Effector memory CD8-positive, alpha-beta T cell (primary cell): Measurements from ENCODE around the gene TNFRSF6B.

Experiments
- ATAC-seq: fragments of 150-1000 bp; cut with Tn5 transposase; replicated peaks from 2 replicates; pipeline ENCODE4 v1.10.0; 2021; ENCODE audit warnings: mild to moderate bottlenecking, moderate library complexity
- DNase-seq, 3 experiments: peaks; one replicate each; pipeline ENCODE4 v3.0.0; 2021
- H3K27ac Mint-ChIP-seq, 2 donors: one replicate each; pipeline ENCODE4 v1.8.0; 2022; ENCODE audit warnings: mild to moderate bottlenecking in 2 of 2, mixed read lengths in 2 of 2, moderate library complexity in 2 of 2
- H3K27me3 Mint-ChIP-seq, 2 donors: one replicate each; pipeline ENCODE4 v1.8.0; 2022; ENCODE audit warnings: mixed read lengths in 2 of 2
- H3K36me3 Mint-ChIP-seq: one replicate; pipeline ENCODE4 v1.8.0; 2022; ENCODE audit warnings: mild to moderate bottlenecking, moderate library complexity, mixed read lengths; ENCODE audit not compliant: insufficient read depth
- H3K4me1 Mint-ChIP-seq, 2 donors: one replicate each; pipeline ENCODE4 v1.8.0; 2022; ENCODE audit warnings: low read depth in 2 of 2, mixed read lengths in 2 of 2
- H3K4me3 Mint-ChIP-seq, 2 donors: one replicate each; pipeline ENCODE4 v1.8.0; 2022; ENCODE audit warnings: mild to moderate bottlenecking in 2 of 2, mixed read lengths in 2 of 2, moderate library complexity in 2 of 2
- H3K9me3 Mint-ChIP-seq, 2 donors: one replicate each; pipeline ENCODE4 v1.8.0; 2022; ENCODE audit warnings: mixed read lengths in 2 of 2

TNFRSF6B gene

DNA sequence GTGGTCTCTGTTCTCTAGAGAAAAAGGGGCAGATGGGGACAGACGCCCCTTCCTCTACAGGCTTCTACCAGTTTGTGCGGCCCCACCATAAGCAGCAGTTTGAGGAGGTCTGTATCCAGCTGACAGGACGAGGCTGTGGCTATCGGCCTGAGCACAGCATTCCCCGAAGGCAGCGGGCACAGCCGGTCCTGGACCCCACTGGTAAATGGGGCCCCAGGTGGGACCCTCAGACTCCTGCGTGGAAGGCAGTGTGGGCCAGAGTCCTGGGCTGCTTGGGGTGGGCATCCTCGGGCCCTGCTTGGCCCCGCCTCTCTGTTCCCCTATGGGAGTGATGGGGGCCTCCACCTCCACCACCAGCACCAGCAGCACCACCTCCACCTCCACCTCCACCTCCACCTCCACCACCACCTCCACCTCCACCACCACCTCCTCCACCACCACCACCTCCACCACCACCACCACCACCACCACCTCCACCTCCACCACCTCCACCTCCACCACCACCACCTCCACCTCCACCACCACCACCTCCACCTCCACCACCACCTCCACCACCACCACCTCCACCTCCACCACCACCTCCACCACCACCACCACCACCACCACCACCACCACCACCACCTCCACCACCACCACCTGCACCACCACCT lies 3.2 kb upstream of the TNFRSF6B start:
- Mint-ChIP-seq H3K36me3 (peaks cover 36% of the 10 kb centered on the region), H3K4me3 (peak overlapping the region; percentile 64 to 73), H3K27ac (peak overlapping the region; percentile 82 to 97), H3K27me3 (no peaks in the 10 kb centered on the region), H3K4me1 (peaks cover 3 to 14% of the 10 kb centered on the region in 2 donors), H3K9me3 (no peaks in the 10 kb centered on the region)
- no peak for ATAC-seq
- no peak for DNase-seq

GRCh38 chr20:63693733-63694583 lies 2.5 kb upstream of the TNFRSF6B start:
- Mint-ChIP-seq H3K9me3 (no peaks in the 10 kb centered on the region), H3K4me3 (peak overlapping the region; percentile 64 to 73), H3K27ac (peak overlapping the region; percentile 82 to 97), H3K27me3 (no peaks in the 10 kb centered on the region), H3K4me1 (peaks cover 3 to 14% of the 10 kb centered on the region in 2 donors), H3K36me3 (peaks cover 34% of the 10 kb centered on the region)
- no peak for DNase-seq
- ATAC-seq: no peak

DNA sequence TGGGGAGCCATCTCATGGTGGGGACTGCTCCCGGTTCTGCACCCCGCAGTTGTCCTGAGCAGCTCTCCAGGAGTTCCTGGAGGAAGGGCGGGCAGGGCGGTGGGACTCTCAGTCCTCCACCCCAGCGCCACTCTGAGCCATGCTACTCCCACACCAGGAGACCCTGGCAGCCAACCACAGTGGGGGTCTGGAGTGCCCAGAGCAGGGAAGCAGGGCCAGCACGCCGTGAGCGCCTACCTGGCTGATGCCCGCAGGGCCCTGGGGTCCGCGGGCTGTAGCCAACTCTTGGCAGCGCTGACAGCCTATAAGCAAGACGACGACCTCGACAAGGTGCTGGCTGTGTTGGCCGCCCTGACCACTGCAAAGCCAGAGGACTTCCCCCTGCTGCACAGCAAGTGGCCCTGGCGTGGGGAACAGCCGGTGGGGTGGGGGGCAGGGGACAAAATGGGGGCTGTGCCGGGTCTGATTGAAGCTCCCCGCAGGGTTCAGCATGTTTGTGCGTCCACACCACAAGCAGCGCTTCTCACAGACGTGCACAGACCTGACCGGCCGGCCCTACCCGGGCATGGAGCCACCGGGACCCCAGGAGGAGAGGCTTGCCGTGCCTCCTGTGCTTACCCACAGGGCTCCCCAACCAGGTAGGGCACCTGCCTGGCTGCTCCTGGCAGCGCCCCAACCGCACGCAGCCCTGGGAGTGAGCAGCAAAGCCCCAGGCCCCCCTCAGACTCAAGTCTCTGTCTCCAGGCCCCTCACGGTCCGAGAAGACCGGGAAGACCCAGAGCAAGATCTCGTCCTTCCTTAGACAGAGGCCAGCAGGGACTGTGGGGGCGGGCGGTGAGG lies 1.6 kb upstream of the TNFRSF6B start:
- ATAC-seq (no peak), DNase-seq (no peak)
- Mint-ChIP-seq H3K36me3 (peaks cover 34% of the 10 kb centered on the region), H3K9me3 (no peaks in the 10 kb centered on the region), H3K4me3 (no peak overlapping the region), H3K27ac (peak overlapping the region; percentile 82 to 97), H3K4me1 (peaks cover 8 to 16% of the 10 kb centered on the region in 2 donors), H3K27me3 (no peaks in the 10 kb centered on the region)

GRCh38 chr20:63695424-63696305 lies 787 bp upstream of the TNFRSF6B start:
- no peaks in the 10 kb centered on the region for H3K9me3 Mint-ChIP-seq
- peak overlapping the region in 1 of 2 donors; percentile 97 for H3K27ac Mint-ChIP-seq
- ATAC-seq: no peak
- H3K27me3 Mint-ChIP-seq: no peaks in the 10 kb centered on the region
- H3K4me1 Mint-ChIP-seq: peaks cover 8 to 18% of the 10 kb centered on the region in 2 donors
- DNase-seq: no peak
- H3K4me3 Mint-ChIP-seq: peak overlapping the region; percentile 43 to 47
- H3K36me3 Mint-ChIP-seq: peaks cover 40% of the 10 kb centered on the region

DNA sequence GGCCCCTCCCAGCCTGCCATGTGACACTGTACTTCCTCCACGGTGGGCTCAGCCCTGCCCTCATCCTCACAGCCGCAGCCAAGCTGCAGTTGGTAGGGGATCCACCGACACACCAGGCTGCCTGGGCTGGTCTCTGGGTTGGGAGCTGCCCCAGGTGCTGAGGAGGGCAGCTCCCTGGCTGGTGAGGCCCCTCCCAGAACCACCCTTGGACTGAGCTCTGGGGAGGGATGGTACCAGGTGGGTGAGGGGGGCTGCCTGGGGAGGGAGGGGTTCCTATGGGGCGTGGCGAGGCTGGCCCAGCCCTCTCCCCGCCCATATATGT lies 185 bp upstream of the TNFRSF6B start:
- Mint-ChIP-seq H3K36me3 (peaks cover 42% of the 10 kb centered on the region), H3K27me3 (no peaks in the 10 kb centered on the region), H3K4me1 (peaks cover 8 to 17% of the 10 kb centered on the region in 2 donors), H3K27ac (no peak overlapping the region), H3K4me3 (peak overlapping the region; percentile 43 to 47), H3K9me3 (no peaks in the 10 kb centered on the region)
- no peak for DNase-seq
- ATAC-seq: peak; percentile 73

- Mint-ChIP-seq H3K4me3 (peak overlapping the region in 1 of 2 donors; percentile 29), H3K27ac (no peak overlapping the region), H3K9me3 (no peaks in the 10 kb centered on the region), H3K36me3 (peaks cover 33% of the 10 kb centered on the region), H3K27me3 (no peaks in the 10 kb centered on the region), H3K4me1 (peaks cover 8 to 19% of the 10 kb centered on the region in 2 donors)
- no peak for ATAC-seq
- no peak for DNase-seq
These were observed 960 bp downstream of the TNFRSF6B start for GRCh38 chr20:63697357-63697867.

GRCh38 chr20:63697868-63698545 lies 1.6 kb downstream of the TNFRSF6B start:
- peaks cover 27% of the 10 kb centered on the region for H3K36me3 Mint-ChIP-seq
- no peak overlapping the region for H3K4me3 Mint-ChIP-seq
- peaks cover 8 to 19% of the 10 kb centered on the region in 2 donors for H3K4me1 Mint-ChIP-seq
- no peaks in the 10 kb centered on the region for H3K27me3 Mint-ChIP-seq
- DNase-seq (no peak), ATAC-seq (no peak)
- H3K27ac Mint-ChIP-seq: no peak overlapping the region
- H3K9me3 Mint-ChIP-seq: no peaks in the 10 kb centered on the region

DNA sequence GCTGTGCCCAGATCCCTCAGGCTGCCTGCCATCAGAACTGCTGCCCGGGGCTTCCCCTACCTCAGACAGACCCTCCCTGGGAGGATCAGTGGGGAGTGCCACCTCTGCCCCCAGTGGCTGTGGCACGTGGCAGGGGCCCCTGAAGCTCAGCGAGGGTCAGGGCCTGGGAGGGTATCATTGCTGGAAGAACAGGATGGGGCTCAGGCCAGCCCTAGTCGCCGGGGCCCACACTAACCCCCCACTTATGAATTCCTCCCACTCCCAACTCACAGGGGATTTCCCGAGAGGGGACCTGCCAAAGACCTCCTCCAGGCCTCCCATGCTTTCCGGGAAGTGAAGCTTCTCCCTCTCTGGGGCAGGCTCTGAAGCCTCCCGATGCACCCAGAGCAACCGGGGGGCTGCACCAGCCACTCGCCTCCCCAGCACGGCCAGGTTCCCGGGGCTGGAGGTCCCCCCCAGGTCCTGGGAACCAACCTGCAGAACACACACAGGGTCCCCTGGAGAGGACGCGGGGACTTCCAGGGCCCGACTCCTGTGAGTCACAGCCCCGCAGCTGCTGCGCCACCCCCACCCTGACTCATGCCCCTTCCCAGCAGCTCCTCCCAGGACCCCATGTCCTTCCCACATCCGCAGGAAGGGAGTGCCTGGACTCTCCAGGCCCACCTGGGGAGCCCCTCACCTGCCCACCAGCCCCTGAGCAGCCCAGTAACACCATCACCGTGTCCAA lies 2.5 kb downstream of the TNFRSF6B start:
- DNase-seq: no peak
- peak overlapping the region in 1 of 2 donors; percentile 15 for H3K4me3 Mint-ChIP-seq
- H3K27me3 Mint-ChIP-seq: no peaks in the 10 kb centered on the region
- no peak overlapping the region for H3K27ac Mint-ChIP-seq
- no peaks in the 10 kb centered on the region for H3K9me3 Mint-ChIP-seq
- no peak for ATAC-seq
- peaks cover 8 to 17% of the 10 kb centered on the region in 2 donors for H3K4me1 Mint-ChIP-seq
- peaks cover 23% of the 10 kb centered on the region for H3K36me3 Mint-ChIP-seq

GRCh38 chr20:63699466-63700198 lies 3.2 kb downstream of the TNFRSF6B start:
- DNase-seq: no peak
- H3K4me1 Mint-ChIP-seq: peaks cover 8 to 16% of the 10 kb centered on the region in 2 donors
- no peaks in the 10 kb centered on the region for H3K27me3 Mint-ChIP-seq
- no peak for ATAC-seq
- H3K27ac Mint-ChIP-seq: no peak overlapping the region
- no peaks in the 10 kb centered on the region for H3K9me3 Mint-ChIP-seq
- H3K4me3 Mint-ChIP-seq: peak overlapping the region in 1 of 2 donors; percentile 15
- H3K36me3 Mint-ChIP-seq: peaks cover 16% of the 10 kb centered on the region

- Mint-ChIP-seq H3K9me3 (no peaks in the 10 kb centered on the region), H3K4me1 (peaks cover 8 to 19% of the 10 kb centered on the region in 2 donors), H3K36me3 (peaks cover 17% of the 10 kb centered on the region), H3K4me3 (no peak overlapping the region), H3K27ac (peak overlapping the region in 1 of 2 donors; percentile 28), H3K27me3 (no peaks in the 10 kb centered on the region)
- DNase-seq: no peak
- ATAC-seq: no peak
These were observed 4.0 kb downstream of the TNFRSF6B start for GRCh38 chr20:63700199-63701050.

DNA sequence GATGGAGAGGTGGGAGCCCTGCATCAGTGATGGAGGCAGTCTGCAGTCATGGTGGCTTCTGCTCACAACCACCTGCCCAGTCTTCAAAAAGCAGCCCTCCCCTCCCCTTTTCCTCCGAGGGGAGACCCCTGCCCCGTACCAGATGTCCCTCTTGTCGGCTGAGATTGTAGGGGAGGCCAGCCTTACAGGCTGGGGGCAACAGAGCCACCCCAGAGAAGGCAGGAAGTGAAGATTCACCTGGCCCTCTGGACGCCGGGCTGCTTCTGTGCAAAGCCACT lies 4.5 kb downstream of the TNFRSF6B start:
- H3K27ac Mint-ChIP-seq: no peak overlapping the region
- peaks cover 23% of the 10 kb centered on the region for H3K36me3 Mint-ChIP-seq
- no peak overlapping the region for H3K4me3 Mint-ChIP-seq
- ATAC-seq (no peak), DNase-seq (no peak)
- H3K27me3 Mint-ChIP-seq: no peaks in the 10 kb centered on the region
- no peaks in the 10 kb centered on the region for H3K9me3 Mint-ChIP-seq
- peaks cover 8 to 19% of the 10 kb centered on the region in 2 donors for H3K4me1 Mint-ChIP-seq
